Femur (tissue), 1 donor: ENCODE results near the gene APCDD1L.
"Not testable (repeated sequence)": the region's sequence is repeated elsewhere in the genome, so short reads cannot be mapped to it uniquely, and the experiment has no call there.

Source experiments
- DNase-seq: peaks from one replicate; pipeline ENCODE4 v3.0.0-alpha.2; 2017

The APCDD1L gene

GRCh38 chr20:58544891-58545290 is 29.7 kb upstream of the APCDD1L start:
- no peak for DNase-seq

- no peak for DNase-seq
Measured at GRCh38 chr20:58544286-58544685, 29.1 kb upstream of the APCDD1L start.

GRCh38 chr20:58543274-58543673 is 28.1 kb upstream of the APCDD1L start:
- DNase-seq, result no peak

GRCh38 chr20:58542411-58543095 is 27.4 kb upstream of the APCDD1L start:
- no peak for DNase-seq

- not testable (repeated sequence) for DNase-seq
Measured at GRCh38 chr20:58542034-58542410, 26.8 kb upstream of the APCDD1L start.

GRCh38 chr20:58538752-58539151 is 23.6 kb upstream of the APCDD1L start:
- no peak for DNase-seq

- DNase-seq, result no peak
Measured at GRCh38 chr20:58537831-58538230, 22.6 kb upstream of the APCDD1L start.

- no peak for DNase-seq
Measured at GRCh38 chr20:58536289-58536688, 21.1 kb upstream of the APCDD1L start.

GRCh38 chr20:58531657-58532056 is 16.5 kb upstream of the APCDD1L start:
- no peak for DNase-seq

GRCh38 chr20:58531063-58531462 is 15.9 kb upstream of the APCDD1L start:
- no peak for DNase-seq

- no peak for DNase-seq
Measured at GRCh38 chr20:58528412-58528811, 13.2 kb upstream of the APCDD1L start.

- no peak for DNase-seq
Measured at GRCh38 chr20:58526411-58526810, 11.2 kb upstream of the APCDD1L start.

- no peak for DNase-seq
Measured at GRCh38 chr20:58524814-58525213, 9.6 kb upstream of the APCDD1L start.

- DNase-seq, result no peak
Measured at GRCh38 chr20:58523971-58524315, 8.7 kb upstream of the APCDD1L start.

- DNase-seq, result no peak
Measured at GRCh38 chr20:58523072-58523970, 8.1 kb upstream of the APCDD1L start.

- DNase-seq, result no peak
Measured at GRCh38 chr20:58522666-58523065, 7.5 kb upstream of the APCDD1L start.

GRCh38 chr20:58521763-58522162 is 6.6 kb upstream of the APCDD1L start:
- no peak for DNase-seq

- DNase-seq, result no peak
Measured at GRCh38 chr20:58519940-58520712, 4.9 kb upstream of the APCDD1L start.

GRCh38 chr20:58518896-58519593 is 3.8 kb upstream of the APCDD1L start:
- no peak for DNase-seq

GRCh38 chr20:58518387-58518786 is 3.2 kb upstream of the APCDD1L start:
- no peak for DNase-seq

- peak; percentile 49 for DNase-seq
Measured at GRCh38 chr20:58514321-58515232, 622 bp downstream of the APCDD1L start.
